HepG2 (cell line): Measurements from ENCODE around the gene PIK3IP1. TPM values are rescaled to one million over a fixed set of nuclear protein-coding genes. Genes with fewer than 3 reads are reported as not detected.

ENCODE experiments used
- ADNP ChIP-seq: sonication (generic); formaldehyde crosslinking; IDR thresholded peaks from 2 replicates; pipeline ENCODE4 v1.4.0; 2020; ENCODE audit warnings: missing genetic modification reagents
- AKAP8 ChIP-seq: sonication (generic); formaldehyde crosslinking; IDR thresholded peaks from 2 replicates; pipeline ENCODE4 v1.5.1; 2020; ENCODE audit warnings: mild to moderate bottlenecking, missing genetic modification reagents
- CC2D1A ChIP-seq: sonication (generic); formaldehyde crosslinking; IDR thresholded peaks from 2 replicates; pipeline ENCODE4 v1.8.1; 2023; ENCODE audit warnings: mild to moderate bottlenecking, missing genetic modification reagents
- FOXK2 ChIP-seq: fragments of 450-650 bp; IDR thresholded peaks from 2 replicates; pipeline ENCODE4 v1.6.1; 2016
- GATA4 ChIP-seq: sonication (generic); IDR thresholded peaks from 2 replicates; pipeline ENCODE4 v1.6.1; 2016; ENCODE audit warnings: antibody characterized with exemption, low read depth, borderline replicate concordance
- NFKB2 ChIP-seq: sonication (generic); formaldehyde crosslinking; IDR thresholded peaks from 2 replicates; pipeline ENCODE4 v1.4.0; 2020; ENCODE audit warnings: missing genetic modification reagents, borderline replicate concordance
- REXO4 ChIP-seq: sonication (generic); formaldehyde crosslinking; IDR thresholded peaks from 2 replicates; pipeline ENCODE4 v1.8.0; 2022; ENCODE audit warnings: missing genetic modification reagents, mild to moderate bottlenecking, borderline replicate concordance
- RFXANK ChIP-seq: IDR thresholded peaks from 2 replicates; pipeline ENCODE4 v1.6.1; 2016
- SP2 ChIP-seq: sonication (generic); formaldehyde crosslinking; IDR thresholded peaks from 2 replicates; pipeline ENCODE4 v1.5.1; 2020; ENCODE audit warnings: mild to moderate bottlenecking, missing genetic modification reagents
- YY1 ChIP-seq: IDR thresholded peaks from 2 replicates; pipeline ENCODE4 v1.6.1; 2011; ENCODE audit warnings: low read length, low read depth, moderate library complexity, mild to moderate bottlenecking; ENCODE audit not compliant: insufficient read depth, insufficient replicate concordance
- ZEB1 ChIP-seq: IDR thresholded peaks from 2 replicates; pipeline ENCODE4 v1.6.1; 2012; ENCODE audit warnings: mild to moderate bottlenecking, low read depth, inconsistent platforms; ENCODE audit not compliant: insufficient replicate concordance
- ZFP41 ChIP-seq: sonication (generic); formaldehyde crosslinking; IDR thresholded peaks from 2 replicates; pipeline ENCODE4 v1.4.0; 2020; ENCODE audit warnings: mild to moderate bottlenecking, missing genetic modification reagents, borderline replicate concordance
- polyA plus RNA-seq, 8 experiments: library from polyadenylated mRNA; depleted of rRNA in 3 of 8; stranded (reverse) in 7 of 8; unstranded in 1 of 8; fragments of >200 nt; fragmentation: Illumina TruSeq in 4 of 8; extraction: Trizol in 4 of 8; gene quantifications; 2 replicates each; pipeline versions ENCODE4 v1.2.1 to v1.2.3, GENCODE V29; 2011 to 2016; ENCODE audit warnings: low read depth in 4 of 8, missing spikeins in 1 of 8, mixed read lengths in 1 of 8; ENCODE audit not compliant: insufficient read depth in 1 of 8
- total RNA-seq, 5 experiments: library from RNA; depleted of rRNA; stranded (reverse); fragments of >200 nt; fragmentation: Illumina TruSeq; extraction: Trizol; gene quantifications; 2 replicates each; pipeline ENCODE4 v1.2.3, GENCODE V29; 2016; ENCODE audit warnings: low read depth in 1 of 5
- TF ChIP-seq, protein P1 (sequence below): sonication (generic); formaldehyde crosslinking; IDR thresholded peaks from 2 replicates; pipeline ENCODE4 v1.9.0; 2021; ENCODE audit warnings: missing genetic modification reagents, borderline replicate concordance
- TF ChIP-seq, protein P2 (sequence below): sonication (generic); formaldehyde crosslinking; IDR thresholded peaks from 2 replicates; pipeline ENCODE4 v1.4.0; 2020; ENCODE audit warnings: missing genetic modification reagents
- TF ChIP-seq, protein P3 (sequence below): sonication (generic); formaldehyde crosslinking; IDR thresholded peaks from 2 replicates; pipeline ENCODE4 v1.8.1; 2023; ENCODE audit warnings: mild to moderate bottlenecking, missing genetic modification reagents
- TF ChIP-seq, protein P4 (sequence below): sonication (generic); formaldehyde crosslinking; IDR thresholded peaks from 2 replicates; pipeline ENCODE4 v1.4.0; 2020; ENCODE audit warnings: low read depth, missing genetic modification reagents

Gene PIK3IP1
- total and polyA plus RNA-seq, 2 of the 13 experiments (the other 11 are each of a cell fraction or from before 2014, with no cell fraction given): 1.3 to 2.5 TPM

DNA sequence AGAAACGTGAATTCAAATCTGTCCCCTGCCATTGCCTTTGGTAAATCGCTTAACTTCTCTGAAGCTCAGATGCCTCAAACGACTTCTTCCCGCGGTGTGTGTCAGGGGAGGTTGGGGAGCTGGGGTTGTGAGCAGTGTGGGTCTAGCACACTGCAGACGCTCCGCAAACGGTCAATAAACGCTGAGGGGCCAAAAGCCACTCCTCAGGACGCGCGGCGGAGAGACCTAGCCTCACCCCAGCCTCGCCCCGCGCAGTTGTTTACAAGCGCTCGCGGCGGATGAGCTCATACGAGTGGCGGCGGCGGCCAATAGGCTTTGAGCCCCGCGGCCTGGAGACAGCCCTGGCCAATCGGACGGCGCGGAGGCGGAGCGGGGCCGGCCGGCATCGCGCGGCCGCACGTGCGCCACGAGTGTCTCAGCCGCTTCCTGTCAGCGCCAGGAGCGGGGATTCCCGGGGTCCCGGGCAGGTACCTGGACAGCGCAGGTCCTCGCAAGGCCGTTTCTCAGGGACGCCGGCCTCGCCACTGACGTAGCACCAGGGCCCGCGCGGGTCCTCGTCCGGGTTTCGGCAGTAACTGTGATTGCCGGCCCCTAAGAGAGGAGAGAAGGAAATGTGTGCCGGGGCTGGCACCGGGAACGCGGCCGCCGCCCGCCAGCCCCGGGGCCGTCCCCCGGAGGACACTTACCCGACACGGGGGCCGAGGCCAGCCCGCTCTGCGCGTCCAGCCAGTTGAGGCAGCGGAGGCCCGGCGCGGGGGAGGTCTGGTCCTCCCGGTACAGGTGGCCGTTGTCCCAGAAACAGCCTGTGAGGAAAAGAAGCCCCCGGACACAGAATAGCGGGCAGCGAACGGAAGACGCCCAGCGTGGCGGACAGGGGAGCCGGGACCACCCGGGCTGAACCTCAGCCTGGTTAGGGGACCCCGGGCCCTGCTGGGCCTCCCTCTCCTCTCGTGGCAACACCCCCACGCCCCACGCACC lies 1.5 kb downstream of the PIK3IP1 start (continued):
- TF ChIP-seq, protein P1, sequence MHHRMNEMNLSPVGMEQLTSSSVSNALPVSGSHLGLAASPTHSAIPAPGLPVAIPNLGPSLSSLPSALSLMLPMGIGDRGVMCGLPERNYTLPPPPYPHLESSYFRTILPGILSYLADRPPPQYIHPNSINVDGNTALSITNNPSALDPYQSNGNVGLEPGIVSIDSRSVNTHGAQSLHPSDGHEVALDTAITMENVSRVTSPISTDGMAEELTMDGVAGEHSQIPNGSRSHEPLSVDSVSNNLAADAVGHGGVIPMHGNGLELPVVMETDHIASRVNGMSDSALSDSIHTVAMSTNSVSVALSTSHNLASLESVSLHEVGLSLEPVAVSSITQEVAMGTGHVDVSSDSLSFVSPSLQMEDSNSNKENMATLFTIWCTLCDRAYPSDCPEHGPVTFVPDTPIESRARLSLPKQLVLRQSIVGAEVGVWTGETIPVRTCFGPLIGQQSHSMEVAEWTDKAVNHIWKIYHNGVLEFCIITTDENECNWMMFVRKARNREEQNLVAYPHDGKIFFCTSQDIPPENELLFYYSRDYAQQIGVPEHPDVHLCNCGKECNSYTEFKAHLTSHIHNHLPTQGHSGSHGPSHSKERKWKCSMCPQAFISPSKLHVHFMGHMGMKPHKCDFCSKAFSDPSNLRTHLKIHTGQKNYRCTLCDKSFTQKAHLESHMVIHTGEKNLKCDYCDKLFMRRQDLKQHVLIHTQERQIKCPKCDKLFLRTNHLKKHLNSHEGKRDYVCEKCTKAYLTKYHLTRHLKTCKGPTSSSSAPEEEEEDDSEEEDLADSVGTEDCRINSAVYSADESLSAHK (CRISPR knock-in tag): no peak
- no peak for TF ChIP-seq ADNP
- TF ChIP-seq CC2D1A: no peak
- TF ChIP-seq, protein P2, sequence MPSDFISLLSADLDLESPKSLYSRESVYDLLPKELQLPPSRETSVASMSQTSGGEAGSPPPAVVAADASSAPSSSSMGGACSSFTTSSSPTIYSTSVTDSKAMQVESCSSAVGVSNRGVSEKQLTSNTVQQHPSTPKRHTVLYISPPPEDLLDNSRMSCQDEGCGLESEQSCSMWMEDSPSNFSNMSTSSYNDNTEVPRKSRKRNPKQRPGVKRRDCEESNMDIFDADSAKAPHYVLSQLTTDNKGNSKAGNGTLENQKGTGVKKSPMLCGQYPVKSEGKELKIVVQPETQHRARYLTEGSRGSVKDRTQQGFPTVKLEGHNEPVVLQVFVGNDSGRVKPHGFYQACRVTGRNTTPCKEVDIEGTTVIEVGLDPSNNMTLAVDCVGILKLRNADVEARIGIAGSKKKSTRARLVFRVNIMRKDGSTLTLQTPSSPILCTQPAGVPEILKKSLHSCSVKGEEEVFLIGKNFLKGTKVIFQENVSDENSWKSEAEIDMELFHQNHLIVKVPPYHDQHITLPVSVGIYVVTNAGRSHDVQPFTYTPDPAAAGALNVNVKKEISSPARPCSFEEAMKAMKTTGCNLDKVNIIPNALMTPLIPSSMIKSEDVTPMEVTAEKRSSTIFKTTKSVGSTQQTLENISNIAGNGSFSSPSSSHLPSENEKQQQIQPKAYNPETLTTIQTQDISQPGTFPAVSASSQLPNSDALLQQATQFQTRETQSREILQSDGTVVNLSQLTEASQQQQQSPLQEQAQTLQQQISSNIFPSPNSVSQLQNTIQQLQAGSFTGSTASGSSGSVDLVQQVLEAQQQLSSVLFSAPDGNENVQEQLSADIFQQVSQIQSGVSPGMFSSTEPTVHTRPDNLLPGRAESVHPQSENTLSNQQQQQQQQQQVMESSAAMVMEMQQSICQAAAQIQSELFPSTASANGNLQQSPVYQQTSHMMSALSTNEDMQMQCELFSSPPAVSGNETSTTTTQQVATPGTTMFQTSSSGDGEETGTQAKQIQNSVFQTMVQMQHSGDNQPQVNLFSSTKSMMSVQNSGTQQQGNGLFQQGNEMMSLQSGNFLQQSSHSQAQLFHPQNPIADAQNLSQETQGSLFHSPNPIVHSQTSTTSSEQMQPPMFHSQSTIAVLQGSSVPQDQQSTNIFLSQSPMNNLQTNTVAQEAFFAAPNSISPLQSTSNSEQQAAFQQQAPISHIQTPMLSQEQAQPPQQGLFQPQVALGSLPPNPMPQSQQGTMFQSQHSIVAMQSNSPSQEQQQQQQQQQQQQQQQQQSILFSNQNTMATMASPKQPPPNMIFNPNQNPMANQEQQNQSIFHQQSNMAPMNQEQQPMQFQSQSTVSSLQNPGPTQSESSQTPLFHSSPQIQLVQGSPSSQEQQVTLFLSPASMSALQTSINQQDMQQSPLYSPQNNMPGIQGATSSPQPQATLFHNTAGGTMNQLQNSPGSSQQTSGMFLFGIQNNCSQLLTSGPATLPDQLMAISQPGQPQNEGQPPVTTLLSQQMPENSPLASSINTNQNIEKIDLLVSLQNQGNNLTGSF: peak; percentile 78; the same call in 1 of the 2 replicates
- no peak for TF ChIP-seq YY1
- peak; percentile 89 for TF ChIP-seq FOXK2
- peak; percentile 82 for TF ChIP-seq SP2 (CRISPR knock-in tag)
- TF ChIP-seq, protein P3, sequence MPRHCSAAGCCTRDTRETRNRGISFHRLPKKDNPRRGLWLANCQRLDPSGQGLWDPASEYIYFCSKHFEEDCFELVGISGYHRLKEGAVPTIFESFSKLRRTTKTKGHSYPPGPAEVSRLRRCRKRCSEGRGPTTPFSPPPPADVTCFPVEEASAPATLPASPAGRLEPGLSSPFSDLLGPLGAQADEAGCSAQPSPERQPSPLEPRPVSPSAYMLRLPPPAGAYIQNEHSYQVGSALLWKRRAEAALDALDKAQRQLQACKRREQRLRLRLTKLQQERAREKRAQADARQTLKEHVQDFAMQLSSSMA (CRISPR knock-in tag): 0 out of 2 replicates have a peak, but pooled peaks have one; percentile 37
- peak; percentile 54; the same call in 1 of the 2 replicates for TF ChIP-seq ZFP41 (CRISPR knock-in tag)
- TF ChIP-seq AKAP8: peak; percentile 66; the same call in 1 of the 2 replicates
- peak; percentile 96 for TF ChIP-seq NFKB2 (CRISPR knock-in tag)
- no peak for TF ChIP-seq GATA4
- TF ChIP-seq REXO4 (CRISPR knock-in tag): peak; percentile 86; the same call in 1 of the 2 replicates
- no peak for TF ChIP-seq ZEB1
- TF ChIP-seq RFXANK (CRISPR knock-in tag): peak; percentile 81; the same call in 1 of the 2 replicates
- TF ChIP-seq, protein P4, sequence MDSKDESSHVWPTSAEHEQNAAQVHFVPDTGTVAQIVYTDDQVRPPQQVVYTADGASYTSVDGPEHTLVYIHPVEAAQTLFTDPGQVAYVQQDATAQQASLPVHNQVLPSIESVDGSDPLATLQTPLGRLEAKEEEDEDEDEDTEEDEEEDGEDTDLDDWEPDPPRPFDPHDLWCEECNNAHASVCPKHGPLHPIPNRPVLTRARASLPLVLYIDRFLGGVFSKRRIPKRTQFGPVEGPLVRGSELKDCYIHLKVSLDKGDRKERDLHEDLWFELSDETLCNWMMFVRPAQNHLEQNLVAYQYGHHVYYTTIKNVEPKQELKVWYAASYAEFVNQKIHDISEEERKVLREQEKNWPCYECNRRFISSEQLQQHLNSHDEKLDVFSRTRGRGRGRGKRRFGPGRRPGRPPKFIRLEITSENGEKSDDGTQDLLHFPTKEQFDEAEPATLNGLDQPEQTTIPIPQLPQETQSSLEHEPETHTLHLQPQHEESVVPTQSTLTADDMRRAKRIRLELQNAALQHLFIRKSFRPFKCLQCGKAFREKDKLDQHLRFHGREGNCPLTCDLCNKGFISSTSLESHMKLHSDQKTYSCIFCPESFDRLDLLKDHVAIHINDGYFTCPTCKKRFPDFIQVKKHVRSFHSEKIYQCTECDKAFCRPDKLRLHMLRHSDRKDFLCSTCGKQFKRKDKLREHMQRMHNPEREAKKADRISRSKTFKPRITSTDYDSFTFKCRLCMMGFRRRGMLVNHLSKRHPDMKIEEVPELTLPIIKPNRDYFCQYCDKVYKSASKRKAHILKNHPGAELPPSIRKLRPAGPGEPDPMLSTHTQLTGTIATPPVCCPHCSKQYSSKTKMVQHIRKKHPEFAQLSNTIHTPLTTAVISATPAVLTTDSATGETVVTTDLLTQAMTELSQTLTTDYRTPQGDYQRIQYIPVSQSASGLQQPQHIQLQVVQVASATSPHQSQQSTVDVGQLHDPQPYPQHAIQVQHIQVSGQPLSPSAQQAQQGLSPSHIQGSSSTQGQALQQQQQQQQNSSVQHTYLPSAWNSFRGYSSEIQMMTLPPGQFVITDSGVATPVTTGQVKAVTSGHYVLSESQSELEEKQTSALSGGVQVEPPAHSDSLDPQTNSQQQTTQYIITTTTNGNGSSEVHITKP (CRISPR knock-in tag): no peak
